Ureter (tissue), 1 donor: Measurements from ENCODE around the gene CYYR1. TPM values are rescaled to one million over a fixed set of nuclear protein-coding genes. Genes with fewer than 3 reads are reported as not detected.
"Not testable (repeated sequence)": the region's sequence is repeated elsewhere in the genome, so short reads cannot be mapped to it uniquely, and the experiment has no call there.

ENCODE experiments used
- DNase-seq: peaks from one replicate; pipeline ENCODE4 v3.0.0-alpha.2; 2020; ENCODE audit warnings: low spot score
- total RNA-seq: library from RNA; stranded (reverse); gene quantifications from one replicate; pipeline ENCODE4 v1.2.4, GENCODE V29; 2023
- donor health status: DM: yes; HTN: yes; CAD: no.

CYYR1 gene
- total RNA-seq, 1 donor from 2014 or later, result 27.6 TPM

DNA sequence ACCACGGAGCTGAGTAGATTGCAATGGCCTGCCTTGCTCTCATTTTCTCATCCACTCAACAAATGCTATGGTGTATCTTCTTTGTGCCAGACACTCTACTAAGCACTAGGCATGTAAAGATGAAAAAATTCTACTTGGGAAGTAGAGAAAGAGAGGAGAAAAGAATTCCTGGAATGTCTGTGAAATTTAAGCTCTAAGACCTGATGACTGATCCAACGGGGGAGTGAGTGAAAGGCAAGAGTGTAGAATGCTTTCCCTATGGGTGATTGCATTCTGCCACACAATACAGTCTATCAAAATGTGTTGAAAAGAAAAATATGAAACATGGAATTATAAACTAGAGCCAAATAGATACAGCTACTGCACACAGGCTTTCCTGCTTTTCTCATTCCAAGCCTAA, 82.3 kb downstream of the CYYR1 start:
- no peak for DNase-seq

DNA sequence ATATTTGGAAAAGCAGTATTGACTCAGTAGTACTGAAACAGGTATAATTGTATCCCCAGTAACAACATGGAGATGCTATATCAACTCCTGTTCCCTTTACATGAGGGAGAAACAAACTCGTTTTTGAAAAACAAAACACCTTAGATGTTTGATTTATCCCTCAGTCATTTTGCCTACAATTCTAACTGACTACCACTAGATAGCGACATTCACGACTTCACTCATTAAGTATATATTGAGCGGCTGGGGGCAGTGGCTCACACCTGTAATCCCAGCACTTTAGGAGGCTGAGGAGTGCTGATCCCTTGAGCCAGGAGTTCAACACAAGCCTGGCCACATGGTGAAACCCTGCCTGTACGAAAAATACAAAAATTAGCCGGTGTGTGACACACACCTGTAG, 83.3 kb downstream of the CYYR1 start:
- DNase-seq, result no peak

DNA sequence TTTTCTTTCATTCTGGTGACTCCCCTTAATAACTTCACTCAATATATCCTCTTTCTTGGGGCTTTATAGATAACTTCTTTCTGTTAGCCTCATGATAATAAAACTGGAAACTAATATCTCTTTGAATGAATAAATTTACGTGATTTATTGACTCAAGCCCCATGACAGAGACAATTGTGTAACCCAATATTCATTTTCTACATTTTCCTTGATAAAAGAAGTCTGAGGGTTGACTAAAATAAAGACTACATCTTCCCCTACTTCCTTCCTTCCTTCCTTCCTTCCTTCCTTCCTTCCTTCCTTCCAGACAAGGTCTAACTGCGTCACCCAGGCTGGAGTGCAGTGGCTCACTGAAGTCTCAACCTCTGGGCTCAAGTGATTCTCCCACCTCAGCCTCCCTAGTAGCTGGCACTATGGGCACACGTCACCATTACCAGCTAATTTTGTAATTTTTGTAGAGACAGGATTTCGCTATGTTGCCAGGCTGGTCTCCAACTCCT, 85.1 kb downstream of the CYYR1 start:
- no peak for DNase-seq

DNA sequence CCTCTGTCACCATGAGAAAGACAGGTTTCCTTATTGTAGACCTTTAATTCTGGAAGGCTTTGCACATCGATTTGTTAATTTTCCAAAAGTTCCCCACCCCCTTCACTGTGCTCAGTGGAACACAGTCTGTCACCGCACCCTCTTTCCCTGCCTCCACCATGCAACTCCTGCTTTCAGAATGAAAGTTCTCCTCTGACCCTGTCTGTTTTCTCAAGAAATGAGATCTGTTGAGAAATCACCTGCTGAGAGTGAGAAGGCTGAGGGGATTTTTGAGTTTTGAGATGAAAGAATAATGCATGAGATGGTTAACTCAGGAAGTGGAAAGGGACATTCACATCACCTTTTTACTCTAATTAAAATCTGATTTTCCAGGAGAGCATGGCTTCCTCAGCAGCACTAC, 99.6 kb downstream of the CYYR1 start:
- no peak for DNase-seq

DNA sequence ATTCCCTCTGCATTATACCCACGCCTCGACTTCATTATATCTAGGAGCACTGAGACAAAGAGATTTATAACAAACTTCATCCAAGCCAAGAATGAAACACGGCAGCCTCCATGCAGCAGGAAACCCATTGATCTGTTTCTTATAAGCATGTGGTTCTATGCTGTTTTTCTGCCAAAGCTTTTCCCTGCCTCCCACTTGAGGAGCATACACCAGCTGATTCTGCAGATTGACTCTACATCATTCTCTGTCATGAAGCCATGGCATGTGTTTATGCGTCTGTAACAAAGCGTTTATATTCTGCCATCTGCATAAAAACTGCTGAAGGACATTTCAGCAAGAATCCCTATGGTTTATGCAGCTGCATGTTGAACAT, 102.0 kb downstream of the CYYR1 start:
- DNase-seq, result no peak

DNA sequence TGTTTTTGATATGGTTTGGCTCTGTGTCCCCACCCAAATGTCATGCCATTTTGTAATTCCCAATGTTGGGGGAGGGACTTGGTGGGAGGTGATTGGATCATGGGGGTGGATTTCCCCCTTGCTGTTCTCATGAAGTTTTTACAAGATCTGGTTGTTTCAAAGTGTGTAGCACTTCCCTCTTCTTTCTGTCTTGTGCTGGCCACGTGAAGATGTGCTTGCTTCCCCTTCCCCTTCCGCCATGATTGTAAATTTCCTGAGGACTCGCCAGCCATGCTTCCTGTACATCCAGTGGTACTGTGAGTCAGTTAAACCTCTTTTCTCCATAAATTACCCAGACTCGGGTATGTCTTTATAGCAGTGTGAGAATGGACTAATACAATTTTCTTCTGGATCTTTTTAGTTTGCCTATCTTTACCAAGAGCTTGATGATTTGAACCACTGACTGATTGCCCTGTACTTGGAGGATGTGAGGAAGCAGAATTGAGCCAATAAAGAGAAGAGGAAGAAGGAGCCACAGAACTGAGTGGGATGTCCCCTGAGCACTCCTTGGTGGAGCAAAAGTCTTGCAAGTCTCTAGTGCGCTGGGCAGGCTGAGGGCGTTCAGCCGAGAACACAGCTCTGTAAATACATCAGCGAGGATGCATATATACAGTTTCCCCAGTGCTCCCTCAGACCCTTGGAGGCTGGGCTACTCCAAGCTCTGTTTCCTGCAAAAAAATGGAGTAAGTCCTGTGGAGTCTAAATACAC, 102.6 kb downstream of the CYYR1 start:
- DNase-seq, result no peak

DNA sequence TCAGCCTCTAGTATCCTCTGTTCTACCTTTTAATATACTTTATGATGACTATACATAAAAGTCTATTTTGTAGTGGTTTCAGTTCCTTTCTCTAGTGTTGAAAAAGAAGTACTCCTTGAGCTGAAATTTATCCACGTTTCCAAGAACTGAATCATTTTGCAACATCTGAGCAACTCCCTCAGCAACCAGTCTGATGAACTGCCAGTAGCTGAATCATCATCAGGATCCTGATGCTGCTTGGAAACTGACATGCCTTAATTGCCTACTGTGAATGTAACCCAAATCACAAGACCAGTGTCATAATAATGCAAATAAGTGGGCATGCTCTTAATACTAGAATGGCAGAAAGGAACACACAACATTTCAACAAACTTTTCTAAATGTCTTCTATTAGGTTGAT, 103.3 kb downstream of the CYYR1 start:
- no peak for DNase-seq

- no peak for DNase-seq
Measured at GRCh38 chr21:26465916-26466315, 107.2 kb downstream of the CYYR1 start.

- DNase-seq, result no peak
Measured at GRCh38 chr21:26461500-26461899, 111.6 kb downstream of the CYYR1 start.

DNA sequence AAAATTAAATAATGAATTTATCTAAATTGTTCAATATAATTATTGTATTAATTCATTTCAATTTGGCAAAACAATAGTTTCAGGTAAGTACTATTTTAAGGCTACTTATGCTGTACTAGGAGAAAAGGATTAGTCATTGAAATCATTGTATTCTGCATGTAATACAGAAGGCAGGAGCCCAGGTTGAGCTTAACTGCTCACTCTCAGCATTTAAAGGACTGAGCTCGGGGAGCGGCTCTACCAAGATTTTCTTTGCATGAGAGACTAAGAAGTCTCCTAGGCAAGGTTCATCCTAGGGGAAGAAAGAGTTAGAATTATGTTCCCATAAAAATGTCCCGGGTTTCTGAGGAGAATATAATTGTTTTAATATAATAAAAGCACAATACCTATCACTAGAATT, 112.5 kb downstream of the CYYR1 start:
- DNase-seq, result no peak

- not testable (repeated sequence) for DNase-seq
Measured at GRCh38 chr21:26458854-26459253, 114.2 kb downstream of the CYYR1 start.

- DNase-seq, result no peak
Measured at GRCh38 chr21:26457817-26458216, 115.3 kb downstream of the CYYR1 start.

GRCh38 chr21:26453267-26453666, 119.8 kb downstream of the CYYR1 start:
- no peak for DNase-seq

DNA sequence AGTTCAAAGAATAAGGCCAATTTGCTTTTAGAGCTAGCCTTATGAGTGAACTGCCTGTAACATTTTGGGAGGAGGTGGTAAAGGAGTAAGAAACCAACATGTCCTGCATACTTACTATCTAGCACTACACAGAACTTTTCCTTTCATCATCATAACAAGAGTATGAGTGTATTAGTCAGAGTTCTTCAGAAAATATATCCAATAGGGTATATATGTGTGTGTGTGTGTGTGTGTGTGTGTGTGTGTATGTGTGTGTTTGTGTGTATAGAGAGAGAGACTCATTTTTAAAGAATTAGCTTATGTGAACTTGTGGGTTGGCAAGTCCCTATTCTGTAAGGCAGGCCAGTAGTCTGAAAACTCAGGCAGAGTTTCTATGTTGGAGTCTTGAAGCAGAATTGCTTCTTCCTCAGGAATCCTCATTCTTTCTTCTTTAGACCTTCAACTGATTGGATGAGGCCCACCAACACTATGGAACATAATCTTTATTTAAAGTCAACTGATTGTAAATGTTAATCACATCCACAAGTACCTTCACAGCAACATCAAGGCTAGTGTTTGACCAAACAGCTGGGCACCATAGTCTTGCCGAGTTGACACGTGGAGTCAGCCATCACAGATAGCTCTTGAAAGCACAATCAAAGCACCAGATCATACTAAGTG, 121.9 kb downstream of the CYYR1 start:
- DNase-seq, result no peak

- DNase-seq, result no peak
Measured at GRCh38 chr21:26449161-26449560, 123.9 kb downstream of the CYYR1 start.

DNA sequence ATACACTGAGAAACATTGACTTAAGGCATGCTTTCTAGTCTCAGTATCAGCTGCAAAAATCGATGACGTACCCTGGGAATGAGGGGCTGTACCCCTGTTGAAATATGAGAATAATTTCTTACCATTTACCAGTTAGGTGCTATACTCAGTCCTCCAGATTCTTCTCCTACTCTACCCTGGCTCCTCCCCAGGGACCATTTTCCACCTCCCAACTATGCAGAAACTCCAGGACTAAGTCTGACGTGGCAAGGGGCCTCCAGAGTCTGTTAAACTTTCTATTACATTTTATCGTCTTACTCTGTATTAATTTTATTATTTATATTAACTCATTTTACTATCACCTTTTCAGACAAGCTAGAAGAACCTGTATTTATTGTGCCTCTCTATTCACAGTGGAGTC, 124.3 kb downstream of the CYYR1 start:
- DNase-seq, result no peak

GRCh38 chr21:26447932-26448475, 125.1 kb downstream of the CYYR1 start:
- no peak for DNase-seq

DNA sequence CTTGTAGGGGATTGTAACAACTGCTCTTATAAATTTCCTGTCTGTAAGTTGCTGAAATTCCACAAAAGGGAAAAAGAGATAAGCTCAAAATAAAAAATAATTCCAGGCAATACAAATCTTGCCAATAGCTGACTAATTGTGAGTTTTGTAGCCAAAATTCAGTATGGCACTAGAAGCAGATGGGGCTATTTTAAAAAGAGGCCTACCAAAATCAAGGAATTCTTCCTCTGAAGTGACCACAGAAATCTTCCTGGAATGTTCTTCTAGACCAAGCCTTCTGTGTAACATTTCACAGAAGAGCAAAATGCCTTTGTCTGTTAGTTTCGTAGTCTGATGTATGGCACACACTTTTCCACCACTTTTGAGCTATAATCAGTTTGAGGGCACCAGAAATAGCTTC, 127.6 kb downstream of the CYYR1 start:
- DNase-seq, result no peak

DNA sequence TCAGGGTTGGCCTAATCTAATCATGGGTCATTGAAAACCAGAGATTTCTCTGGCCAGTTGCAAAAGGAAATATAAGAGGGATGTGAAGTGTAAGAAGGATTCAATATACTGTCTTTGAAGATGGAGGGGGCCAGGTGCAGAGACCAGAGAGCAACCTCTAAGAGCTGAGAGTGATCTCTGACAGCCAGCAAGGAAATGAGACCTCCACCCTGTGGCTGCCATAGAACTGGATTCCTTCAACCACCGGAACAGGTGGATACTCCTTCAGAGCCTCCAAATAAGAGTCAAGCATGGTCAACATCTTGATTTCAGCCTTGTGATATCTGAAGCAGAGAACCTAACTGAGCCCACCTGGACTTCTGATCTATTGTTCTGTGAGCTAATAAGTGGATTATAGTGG, 128.4 kb downstream of the CYYR1 start:
- DNase-seq, result no peak

GRCh38 chr21:26443867-26444266, 129.2 kb downstream of the CYYR1 start:
- DNase-seq, result no peak

- DNase-seq, result no peak
Measured at GRCh38 chr21:26443291-26443690, 129.8 kb downstream of the CYYR1 start.

DNA sequence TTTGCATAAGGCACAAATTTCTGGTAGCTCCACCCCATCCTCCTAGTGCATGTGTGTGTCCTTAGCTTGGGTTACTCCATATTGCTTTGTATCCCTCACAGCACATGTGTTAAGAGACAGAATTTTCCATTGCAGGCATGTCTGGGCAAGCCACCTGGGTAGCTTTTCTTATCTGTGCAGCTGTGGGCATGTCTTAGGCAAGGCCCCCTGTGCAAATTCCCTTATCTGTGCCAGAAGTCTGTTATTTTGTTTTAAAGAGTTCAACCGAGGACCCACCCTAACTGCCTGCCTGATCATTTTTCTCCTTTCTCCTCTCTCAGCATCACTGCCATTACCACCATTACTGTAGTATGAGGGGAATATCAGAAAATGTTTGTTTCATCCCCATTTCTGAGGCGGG, 131.9 kb downstream of the CYYR1 start:
- DNase-seq, result no peak

- DNase-seq, result no peak
Measured at GRCh38 chr21:26438976-26439375, 134.1 kb downstream of the CYYR1 start.
